Testis (tissue), 2 donors: ENCODE results near the gene MXRA8.
"Not testable (repeated sequence)": the region's sequence is repeated elsewhere in the genome, so short reads cannot be mapped to it uniquely, and the experiment has no call there.

Source experiments
- CTCF ChIP-seq, 3 experiments: fragments of 450-650 bp in 2 of 3; fragments of 200-600 bp in 1 of 3; sonication (generic) in 1 of 3; IDR thresholded peaks; one replicate each; pipeline ENCODE4 v1.5.1; 2016 to 2019; ENCODE audit warnings: antibody characterized with exemption in 3 of 3, mild to moderate bottlenecking in 2 of 3, moderate library complexity in 1 of 3
- POLR2A ChIP-seq: fragments of 450-650 bp; IDR thresholded peaks from one replicate; pipeline ENCODE4 v1.6.1; 2017; ENCODE audit warnings: antibody characterized with exemption, mild to moderate bottlenecking, moderate library complexity

- TF ChIP-seq CTCF (IDR thresholded peaks at IDR 0.05); POLR2A: not testable (repeated sequence)
Measured at GRCh38 chr1:1402901-1403392, 44.6 kb upstream of the MXRA8 start.
